ENCODE results near the gene NOM1.

DNA sequence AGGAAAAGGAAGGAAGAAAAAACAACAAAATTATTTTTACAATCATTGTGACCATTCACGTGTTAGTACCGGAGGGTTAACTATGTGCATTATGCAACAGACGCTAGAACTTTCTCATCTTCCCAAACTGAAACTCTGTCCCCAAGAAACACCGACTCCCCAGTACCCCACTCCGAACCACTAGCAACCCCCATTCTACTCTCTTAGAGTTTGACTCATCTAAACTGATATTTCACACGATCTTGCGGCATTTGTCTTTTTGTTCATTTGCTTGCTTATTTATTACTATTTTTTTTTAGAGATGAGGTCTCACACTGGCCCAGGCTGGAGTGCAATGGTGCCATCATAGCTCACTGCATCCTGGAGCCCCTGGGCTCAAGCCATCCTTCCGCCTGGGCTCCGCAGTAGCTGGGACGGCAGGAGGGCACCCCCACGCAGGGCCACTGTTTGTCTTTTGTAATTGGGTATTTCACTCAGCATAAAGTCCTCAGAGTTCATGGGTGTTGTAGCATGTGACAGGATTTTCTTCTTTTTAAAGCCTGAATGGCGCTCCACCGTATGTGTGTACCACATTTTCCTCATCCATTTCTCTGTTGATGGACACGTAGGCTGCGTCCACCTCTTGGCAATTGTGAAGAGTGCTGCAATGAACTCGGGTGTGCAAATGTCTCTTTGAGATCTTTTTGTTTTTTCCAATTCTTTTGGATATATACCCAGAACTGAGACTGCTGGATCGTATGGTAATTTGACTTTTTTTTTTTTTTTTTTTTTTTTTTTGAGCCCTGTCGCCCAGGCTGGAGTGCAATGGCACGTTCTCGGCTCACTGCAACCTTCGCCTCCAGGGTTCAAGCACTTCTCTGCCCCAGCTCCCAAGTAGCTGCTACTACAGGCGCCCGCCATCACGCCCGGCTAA is 51.5 kb downstream of the NOM1 start:
- TF ChIP-seq EZH2 (IDR thresholded peaks at IDR 0.05; ENCODE audit: borderline replicate concordance): no peak
- TF ChIP-seq, protein P1, sequence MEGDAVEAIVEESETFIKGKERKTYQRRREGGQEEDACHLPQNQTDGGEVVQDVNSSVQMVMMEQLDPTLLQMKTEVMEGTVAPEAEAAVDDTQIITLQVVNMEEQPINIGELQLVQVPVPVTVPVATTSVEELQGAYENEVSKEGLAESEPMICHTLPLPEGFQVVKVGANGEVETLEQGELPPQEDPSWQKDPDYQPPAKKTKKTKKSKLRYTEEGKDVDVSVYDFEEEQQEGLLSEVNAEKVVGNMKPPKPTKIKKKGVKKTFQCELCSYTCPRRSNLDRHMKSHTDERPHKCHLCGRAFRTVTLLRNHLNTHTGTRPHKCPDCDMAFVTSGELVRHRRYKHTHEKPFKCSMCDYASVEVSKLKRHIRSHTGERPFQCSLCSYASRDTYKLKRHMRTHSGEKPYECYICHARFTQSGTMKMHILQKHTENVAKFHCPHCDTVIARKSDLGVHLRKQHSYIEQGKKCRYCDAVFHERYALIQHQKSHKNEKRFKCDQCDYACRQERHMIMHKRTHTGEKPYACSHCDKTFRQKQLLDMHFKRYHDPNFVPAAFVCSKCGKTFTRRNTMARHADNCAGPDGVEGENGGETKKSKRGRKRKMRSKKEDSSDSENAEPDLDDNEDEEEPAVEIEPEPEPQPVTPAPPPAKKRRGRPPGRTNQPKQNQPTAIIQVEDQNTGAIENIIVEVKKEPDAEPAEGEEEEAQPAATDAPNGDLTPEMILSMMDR (IDR thresholded peaks at IDR 0.05; ENCODE audit: poor library complexity): no peak

Measured in hepatocyte (in vitro differentiated cells).